HepG2 (cell line): ENCODE data around the gene SIGLEC15. TPM values are rescaled to one million over a fixed set of nuclear protein-coding genes. Genes with fewer than 3 reads are reported as not detected.

Source experiments
- ATAC-seq: fragments of 200-7000 bp; cut with Tn5 transposase; 3 replicates; pipeline ENCODE4 v1.9.1; 2020; ENCODE audit warnings: mild to moderate bottlenecking, moderate library complexity
- BruUV-seq: library from RNA; stranded (reverse); fragments of 400-500 nt; replicated peaks from 2 replicates; lab custom pipeline; 2021; lab: Mats Ljungman, UMichigan
- CTCF ChIA-PET: fragments of 300-600 bp; formaldehyde crosslinking; extraction: SDS; loops from one replicate; lab custom pipeline; 2021; ENCODE audit warnings: low total read pairs, inconsistent platforms, low intra/inter-chr PET ratio; lab: Yijun Ruan, JAX
- POLR2A ChIA-PET: fragments of 350-600 bp; sonication (Branson Sonifier 250); formaldehyde crosslinking; loops from one replicate; lab custom pipeline; 2020; ENCODE audit warnings: antibody characterized with exemption, inconsistent platforms; lab: Yijun Ruan, JAX
- DNase-seq: peaks from one replicate; pipeline ENCODE4 v3.0.0-alpha.2; 2015; ENCODE audit warnings: low spot score
- FAIRE-seq: peaks from 3 replicates; lab custom pipeline; 2011; peaks lifted over from hg19 to GRCh38; lab: Jason Lieb, UNC
- H2AFZ ChIP-seq: one replicate; pipeline ENCODE4 v1.6.1; 2011; ENCODE audit warnings: low read length, inconsistent platforms
- H3K27ac ChIP-seq: fragments of 300-600 bp; 3 replicates; pipeline ENCODE4 v1.8.0; 2011; ENCODE audit warnings: mixed run types, mild to moderate bottlenecking, mixed read lengths, low read length, inconsistent platforms; ENCODE audit not compliant: insufficient read depth; ENCODE audit errors: extremely low read length
- H3K27me3 ChIP-seq, 2 experiments: fragments of 200-600 bp in 1 of 2; 2 replicates in 1 of 2; 3 replicates in 1 of 2; pipeline versions ENCODE4 v1.6.0 to v1.8.0; 2011; ENCODE audit warnings: low read length in 2 of 2, mild to moderate bottlenecking in 2 of 2, moderate library complexity in 2 of 2, inconsistent platforms in 1 of 2; ENCODE audit not compliant: insufficient read depth in 2 of 2, control insufficient read depth in 1 of 2
- H3K36me3 ChIP-seq, 2 experiments: fragments of 200-600 bp in 1 of 2; replicated peaks in 1 of 2; 2 replicates in 1 of 2; 3 replicates in 1 of 2; pipeline versions ENCODE4 v1.5.1 to v1.8.0; 2011; ENCODE audit warnings: low read length in 2 of 2, inconsistent platforms in 1 of 2; ENCODE audit not compliant: insufficient read depth in 2 of 2, control insufficient read depth in 1 of 2
- H3K4me1 ChIP-seq: 2 replicates; pipeline ENCODE4 v1.5.1; 2012; ENCODE audit warnings: low read length, inconsistent platforms; ENCODE audit not compliant: insufficient read depth
- H3K4me2 ChIP-seq: 2 replicates; pipeline ENCODE4 v1.6.0; 2011; ENCODE audit warnings: low read depth, low read length, inconsistent platforms
- H3K4me3 ChIP-seq, 3 experiments: fragments of 200-600 bp in 1 of 3; sonication (generic), shearing (Covaris generic) in 1 of 3; replicated peaks in 1 of 3; 2 replicates each; pipeline ENCODE4 v1.5.1; 2011 to 2016; ENCODE audit warnings: low read length in 3 of 3, inconsistent platforms in 2 of 3, low read depth in 2 of 3, mild to moderate bottlenecking in 2 of 3, control low read depth in 1 of 3, mixed read lengths in 1 of 3; ENCODE audit not compliant: insufficient read depth in 1 of 3
- H3K79me2 ChIP-seq: one replicate; pipeline ENCODE4 v1.6.1; 2011; ENCODE audit warnings: low read length, inconsistent platforms; ENCODE audit not compliant: insufficient read depth
- H3K9ac ChIP-seq: 2 replicates; pipeline ENCODE4 v1.6.0; 2011; ENCODE audit warnings: mild to moderate bottlenecking, low read depth, low read length, inconsistent platforms; ENCODE audit not compliant: insufficient read depth
- H3K9me3 ChIP-seq: 2 replicates; pipeline ENCODE4 v1.5.1; 2012; ENCODE audit warnings: mild to moderate bottlenecking, low read length
- H4K20me1 ChIP-seq: 2 replicates; pipeline ENCODE4 v1.6.0; 2011; ENCODE audit warnings: inconsistent platforms, mild to moderate bottlenecking, low read length, moderate library complexity; ENCODE audit not compliant: insufficient read depth
- ARNTL ChIP-seq: sonication (generic); formaldehyde crosslinking; IDR thresholded peaks from 2 replicates; pipeline ENCODE4 v1.4.0; 2020; ENCODE audit warnings: mild to moderate bottlenecking, missing genetic modification reagents
- MAFF ChIP-seq: IDR thresholded peaks from 2 replicates; pipeline ENCODE4 v1.6.1; 2011; ENCODE audit warnings: low read depth, low read length, improper control_type of control experiment
- MTA1 ChIP-seq: sonication (generic); formaldehyde crosslinking; IDR thresholded peaks from 2 replicates; pipeline ENCODE4 v1.4.0; 2020; ENCODE audit warnings: missing genetic modification reagents, mild to moderate bottlenecking, borderline replicate concordance
- SRSF1 ChIP-seq: fragments of 200-400 bp; formaldehyde crosslinking; optimal IDR thresholded peaks from 2 replicates; pipeline ENCODE3; 2017; ENCODE audit warnings: mild to moderate bottlenecking, low read depth, low read length, moderate library complexity
- SSRP1 ChIP-seq: IDR thresholded peaks from 2 replicates; pipeline ENCODE4 v1.6.1; 2016; ENCODE audit warnings: control low read depth
- ZMYM4 ChIP-seq: sonication (generic); formaldehyde crosslinking; IDR thresholded peaks from 2 replicates; pipeline ENCODE4 v1.8.1; 2023; ENCODE audit warnings: mild to moderate bottlenecking, missing genetic modification reagents
- ZNF619 ChIP-seq: sonication (generic); formaldehyde crosslinking; IDR thresholded peaks from 2 replicates; pipeline ENCODE4 v1.4.0; 2020; ENCODE audit warnings: mild to moderate bottlenecking, missing genetic modification reagents
- ZNF790 ChIP-seq: sonication (generic); formaldehyde crosslinking; IDR thresholded peaks from 2 replicates; pipeline ENCODE4 v1.8.0; 2022; ENCODE audit warnings: missing genetic modification reagents, mild to moderate bottlenecking, borderline replicate concordance
- ZSCAN9 ChIP-seq: IDR thresholded peaks from 2 replicates; pipeline ENCODE4 v1.6.1; 2016; ENCODE audit warnings: borderline replicate concordance
- WGBS: methylation state at CpG from one replicate; pipeline ENCODE4 v1.1.6; 2017; ENCODE audit warnings: low lambda C conversion rate; 5-methylcytosine and 5-hydroxymethylcytosine counted together
- in situ Hi-C: cut with HindIII; loops from 2 replicates; pipeline ENCODE4 v1.10.0; 2017; ENCODE audit warnings: low pct_unique_long_range_greater_than_20kb; ENCODE audit not compliant: extremely low pct_ligation_motif_present
- intact Hi-C: fragments of 100-400 bp; cut with micrococcal nuclease; formaldehyde crosslinking; loops from one replicate; pipeline ENCODE4 v1.10.0; 2022; ENCODE audit not compliant: unreplicated experiment
- polyA plus RNA-seq, 8 experiments: library from polyadenylated mRNA; depleted of rRNA in 3 of 8; stranded (reverse) in 7 of 8; unstranded in 1 of 8; fragments of >200 nt; fragmentation: Illumina TruSeq in 4 of 8; extraction: Trizol in 4 of 8; gene quantifications; 2 replicates each; pipeline versions ENCODE4 v1.2.1 to v1.2.3, GENCODE V29; 2011 to 2016; ENCODE audit warnings: low read depth in 4 of 8, missing spikeins in 1 of 8, mixed read lengths in 1 of 8; ENCODE audit not compliant: insufficient read depth in 1 of 8
- total RNA-seq, 5 experiments: library from RNA; depleted of rRNA; stranded (reverse); fragments of >200 nt; fragmentation: Illumina TruSeq; extraction: Trizol; gene quantifications; 2 replicates each; pipeline ENCODE4 v1.2.3, GENCODE V29; 2016; ENCODE audit warnings: low read depth in 1 of 5
- TF ChIP-seq, protein P1 (sequence below): sonication (generic); formaldehyde crosslinking; IDR thresholded peaks from 2 replicates; pipeline ENCODE4 v1.4.0; 2020; ENCODE audit warnings: missing genetic modification reagents
- TF ChIP-seq, protein P2 (sequence below): IDR thresholded peaks from 2 replicates; pipeline ENCODE4 v1.6.1; 2016; ENCODE audit warnings: mild to moderate bottlenecking, missing biosample characterization, missing genetic modification reagents
- TF ChIP-seq, protein P3 (sequence below): IDR thresholded peaks from 2 replicates; pipeline ENCODE4 v1.6.1; 2012; ENCODE audit warnings: low read depth, low read length, improper control_type of control experiment
- TF ChIP-seq, protein P4 (sequence below): sonication (generic); formaldehyde crosslinking; IDR thresholded peaks from 2 replicates; pipeline ENCODE4 v1.5.0; 2020; ENCODE audit warnings: mild to moderate bottlenecking, missing genetic modification reagents

SIGLEC15 gene
- total and polyA plus RNA-seq, 2 of the 13 experiments (the other 11 are each of a cell fraction or from before 2014, with no cell fraction given): not detected

DNA sequence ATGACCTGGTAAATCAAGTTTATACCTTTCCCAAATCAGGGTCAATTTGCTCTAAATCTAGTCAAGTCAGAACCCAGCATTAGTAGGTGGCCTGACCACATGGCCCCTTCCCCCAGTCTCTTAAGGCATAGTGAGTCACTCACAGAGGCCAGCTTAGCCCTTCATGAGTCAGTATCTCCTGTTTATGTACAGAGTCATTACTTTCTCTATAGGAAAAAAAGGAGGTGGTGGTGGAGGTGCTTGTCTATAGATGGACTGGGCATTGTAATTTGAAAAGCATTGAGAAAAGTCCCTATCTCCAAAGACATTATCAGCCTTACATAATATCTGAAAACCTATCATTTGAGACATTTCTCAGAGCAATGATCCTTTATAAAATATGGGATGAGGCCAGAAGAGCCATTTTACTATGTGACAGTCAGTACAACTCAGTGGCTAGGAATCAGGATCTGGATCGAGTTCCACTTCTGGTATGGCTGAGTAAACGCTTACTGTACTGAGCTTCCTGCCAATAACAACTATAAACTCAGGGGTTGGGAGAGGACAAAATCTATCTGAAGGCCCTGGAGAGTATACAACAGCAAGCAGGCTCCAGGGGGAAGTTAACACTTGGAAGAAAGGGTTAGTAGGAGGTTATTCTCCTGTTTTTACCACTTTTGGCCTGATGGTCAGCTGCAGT is 22.5 kb upstream of the SIGLEC15 start:
- DNase-seq: no peak
- Histone ChIP-seq H3K9ac (no peak overlapping the region), H3K4me1 (no peaks in the 10 kb centered on the region), H3K4me3 (no peak overlapping the region), H3K27me3 (no peaks in the 10 kb centered on the region), H3K36me3 (no peaks in the 10 kb centered on the region), H3K27ac (no peak overlapping the region), H2AFZ (no peak overlapping the region), H3K79me2 (no peaks in the 10 kb centered on the region), H4K20me1 (no peaks in the 10 kb centered on the region), H3K9me3 (no peaks in the 10 kb centered on the region), H3K4me2 (no peak overlapping the region)
- in situ Hi-C loops (no loop called here), intact Hi-C loops (no loop called here)
- no TSS peak for BruUV-seq
- WGBS: 0% methylated on average over 1 of the region's 2 CpGs
- CTCF ChIA-PET: no interaction called here
- POLR2A ChIA-PET: no interaction called here
- no peak for ATAC-seq
- TF ChIP-seq ZNF790 (no peak), ZSCAN9 (CRISPR knock-in tag) (no peak), ARNTL (CRISPR knock-in tag) (no peak), SRSF1 (no peak)
- TF ChIP-seq, protein P1, sequence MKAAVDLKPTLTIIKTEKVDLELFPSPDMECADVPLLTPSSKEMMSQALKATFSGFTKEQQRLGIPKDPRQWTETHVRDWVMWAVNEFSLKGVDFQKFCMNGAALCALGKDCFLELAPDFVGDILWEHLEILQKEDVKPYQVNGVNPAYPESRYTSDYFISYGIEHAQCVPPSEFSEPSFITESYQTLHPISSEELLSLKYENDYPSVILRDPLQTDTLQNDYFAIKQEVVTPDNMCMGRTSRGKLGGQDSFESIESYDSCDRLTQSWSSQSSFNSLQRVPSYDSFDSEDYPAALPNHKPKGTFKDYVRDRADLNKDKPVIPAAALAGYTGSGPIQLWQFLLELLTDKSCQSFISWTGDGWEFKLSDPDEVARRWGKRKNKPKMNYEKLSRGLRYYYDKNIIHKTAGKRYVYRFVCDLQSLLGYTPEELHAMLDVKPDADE (CRISPR knock-in tag): no peak
- FAIRE-seq: no peak

DNA sequence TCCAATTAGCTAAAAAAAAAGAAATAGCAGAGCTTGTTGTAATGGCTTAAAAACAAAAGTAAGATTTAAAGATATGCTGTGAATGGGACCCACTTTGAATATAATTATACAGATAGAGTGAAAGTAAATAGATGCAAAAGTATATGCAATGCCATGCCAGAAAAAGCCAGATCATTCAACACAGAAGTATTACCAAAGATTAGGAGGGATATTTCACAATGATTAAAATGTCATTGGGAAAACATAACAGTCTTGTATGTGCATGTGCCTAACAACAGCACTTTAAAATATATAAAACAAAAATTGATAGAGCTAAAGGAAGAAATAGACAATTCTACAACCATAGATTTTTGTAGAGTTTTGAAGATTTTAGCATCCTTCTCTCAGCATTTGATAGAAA is 19.9 kb upstream of the SIGLEC15 start:
- H3K4me2 ChIP-seq: no peak overlapping the region
- no peak for FAIRE-seq
- ChIA-PET POLR2A (no interaction called here), CTCF (no interaction called here)
- no peak overlapping the region for H3K9ac ChIP-seq
- no peaks in the 10 kb centered on the region for H3K36me3 ChIP-seq
- no peaks in the 10 kb centered on the region for H3K27me3 ChIP-seq
- H2AFZ ChIP-seq: no peak overlapping the region
- no peak for ATAC-seq
- no peaks in the 10 kb centered on the region for H3K4me1 ChIP-seq
- DNase-seq: no peak
- in situ Hi-C loops: no loop called here
- no TSS peak for BruUV-seq
- H4K20me1 ChIP-seq: no peaks in the 10 kb centered on the region
- H3K4me3 ChIP-seq: no peak overlapping the region
- intact Hi-C loops: no loop called here
- H3K79me2 ChIP-seq: no peaks in the 10 kb centered on the region
- H3K27ac ChIP-seq: no peak overlapping the region
- H3K9me3 ChIP-seq: no peaks in the 10 kb centered on the region
- TF ChIP-seq, protein P2, sequence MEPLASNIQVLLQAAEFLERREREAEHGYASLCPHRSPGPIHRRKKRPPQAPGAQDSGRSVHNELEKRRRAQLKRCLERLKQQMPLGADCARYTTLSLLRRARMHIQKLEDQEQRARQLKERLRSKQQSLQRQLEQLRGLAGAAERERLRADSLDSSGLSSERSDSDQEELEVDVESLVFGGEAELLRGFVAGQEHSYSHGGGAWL (CRISPR knock-in tag): no peak
- TF ChIP-seq, protein P3, sequence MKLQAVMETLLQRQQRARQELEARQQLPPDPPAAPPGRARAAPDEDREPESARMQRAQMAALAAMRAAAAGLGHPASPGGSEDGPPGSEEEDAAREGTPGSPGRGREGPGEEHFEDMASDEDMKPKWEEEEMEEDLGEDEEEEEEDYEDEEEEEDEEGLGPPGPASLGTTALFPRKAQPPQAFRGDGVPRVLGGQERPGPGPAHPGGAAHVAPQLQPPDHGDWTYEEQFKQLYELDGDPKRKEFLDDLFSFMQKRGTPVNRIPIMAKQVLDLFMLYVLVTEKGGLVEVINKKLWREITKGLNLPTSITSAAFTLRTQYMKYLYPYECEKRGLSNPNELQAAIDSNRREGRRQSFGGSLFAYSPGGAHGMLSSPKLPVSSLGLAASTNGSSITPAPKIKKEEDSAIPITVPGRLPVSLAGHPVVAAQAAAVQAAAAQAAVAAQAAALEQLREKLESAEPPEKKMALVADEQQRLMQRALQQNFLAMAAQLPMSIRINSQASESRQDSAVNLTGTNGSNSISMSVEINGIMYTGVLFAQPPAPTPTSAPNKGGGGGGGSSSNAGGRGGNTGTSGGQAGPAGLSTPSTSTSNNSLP: no peak
- no peak for TF ChIP-seq ZMYM4 (CRISPR knock-in tag)
- no peak for TF ChIP-seq MAFF
- TF ChIP-seq, protein P4, sequence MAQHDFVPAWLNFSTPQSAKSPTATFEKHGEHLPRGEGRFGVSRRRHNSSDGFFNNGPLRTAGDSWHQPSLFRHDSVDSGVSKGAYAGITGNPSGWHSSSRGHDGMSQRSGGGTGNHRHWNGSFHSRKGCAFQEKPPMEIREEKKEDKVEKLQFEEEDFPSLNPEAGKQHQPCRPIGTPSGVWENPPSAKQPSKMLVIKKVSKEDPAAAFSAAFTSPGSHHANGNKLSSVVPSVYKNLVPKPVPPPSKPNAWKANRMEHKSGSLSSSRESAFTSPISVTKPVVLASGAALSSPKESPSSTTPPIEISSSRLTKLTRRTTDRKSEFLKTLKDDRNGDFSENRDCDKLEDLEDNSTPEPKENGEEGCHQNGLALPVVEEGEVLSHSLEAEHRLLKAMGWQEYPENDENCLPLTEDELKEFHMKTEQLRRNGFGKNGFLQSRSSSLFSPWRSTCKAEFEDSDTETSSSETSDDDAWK (CRISPR knock-in tag): no peak
- TF ChIP-seq SSRP1 (CRISPR knock-in tag): no peak
- TF ChIP-seq ZNF619 (CRISPR knock-in tag): no peak
- TF ChIP-seq MTA1 (CRISPR knock-in tag): no peak
